Right lung (tissue), 5 donors: Measurements from ENCODE around the gene CDK9. TPM values are rescaled to one million over a fixed set of nuclear protein-coding genes. Genes with fewer than 3 reads are reported as not detected.
"Not testable (repeated sequence)": the region's sequence is repeated elsewhere in the genome, so short reads cannot be mapped to it uniquely, and the experiment has no call there.

Source experiments
- DNase-seq, 2 donors: peaks; one replicate each; pipeline ENCODE4 v3.0.0-alpha.2; 2013
- polyA plus RNA-seq, 5 donors: library from polyadenylated mRNA; unstranded; fragments of 120-200 nt; gene quantifications; one replicate each; pipeline versions ENCODE4 v1.2.1 to v1.2.3, GENCODE V29; 2013; ENCODE audit warnings: inconsistent platforms in 1 of 5, low replicate concordance in 1 of 5; ENCODE audit not compliant: insufficient read length in 5 of 5, insufficient read depth in 1 of 5

The CDK9 gene
- polyA plus RNA-seq, 5 donors: 47.8 to 70.4 (median 62.3) TPM

DNA sequence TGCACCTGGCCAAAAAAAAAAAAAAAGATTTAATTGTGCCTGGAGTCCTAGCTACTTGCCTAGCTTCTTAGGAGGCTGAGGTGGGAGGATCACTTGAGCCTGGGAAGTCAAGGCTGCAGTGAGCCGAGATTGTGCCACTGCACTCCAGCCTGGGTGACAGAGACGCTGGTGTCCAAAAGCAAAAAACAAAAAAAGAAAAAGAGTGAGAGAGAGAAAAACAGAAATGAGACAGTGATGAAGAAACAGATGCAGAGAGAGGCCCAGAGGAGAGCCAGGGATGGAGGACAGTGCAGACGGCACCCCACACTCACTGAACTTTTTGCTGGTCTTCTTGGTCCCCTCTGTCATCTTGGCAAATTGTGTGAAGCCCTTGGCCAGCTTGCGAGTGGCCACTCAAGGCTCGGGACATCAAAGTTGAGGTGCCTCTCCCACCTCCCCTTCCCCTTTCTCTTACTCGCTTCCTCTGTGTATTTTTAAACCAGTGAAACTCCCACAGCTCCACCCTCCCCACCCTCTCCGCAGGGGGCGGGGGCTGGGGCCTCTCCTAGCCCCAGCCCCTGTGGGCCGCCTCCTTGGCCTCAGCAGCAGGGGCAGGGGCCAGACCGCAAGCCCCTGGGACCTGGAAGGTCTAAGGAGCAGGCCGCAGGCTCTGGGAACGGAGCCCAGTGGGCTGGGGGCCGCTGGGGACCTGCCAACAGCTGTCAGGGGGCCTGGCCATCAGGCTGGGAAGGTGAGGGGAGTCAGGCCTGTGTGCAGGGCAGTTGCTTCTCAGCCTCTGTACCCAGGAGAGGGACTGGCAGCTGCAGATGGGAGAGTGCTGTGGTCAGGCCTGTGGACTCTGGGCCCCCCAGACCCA, 7.3 kb upstream of the CDK9 start, which contains the start of gene SH2D3C:
Gene SH2D3C (minus strand): TSS at position 387 of the 856 bp plus-strand sequence. CDS start 39 bp downstream, at position 348.
- DNase-seq: no peak

DNA sequence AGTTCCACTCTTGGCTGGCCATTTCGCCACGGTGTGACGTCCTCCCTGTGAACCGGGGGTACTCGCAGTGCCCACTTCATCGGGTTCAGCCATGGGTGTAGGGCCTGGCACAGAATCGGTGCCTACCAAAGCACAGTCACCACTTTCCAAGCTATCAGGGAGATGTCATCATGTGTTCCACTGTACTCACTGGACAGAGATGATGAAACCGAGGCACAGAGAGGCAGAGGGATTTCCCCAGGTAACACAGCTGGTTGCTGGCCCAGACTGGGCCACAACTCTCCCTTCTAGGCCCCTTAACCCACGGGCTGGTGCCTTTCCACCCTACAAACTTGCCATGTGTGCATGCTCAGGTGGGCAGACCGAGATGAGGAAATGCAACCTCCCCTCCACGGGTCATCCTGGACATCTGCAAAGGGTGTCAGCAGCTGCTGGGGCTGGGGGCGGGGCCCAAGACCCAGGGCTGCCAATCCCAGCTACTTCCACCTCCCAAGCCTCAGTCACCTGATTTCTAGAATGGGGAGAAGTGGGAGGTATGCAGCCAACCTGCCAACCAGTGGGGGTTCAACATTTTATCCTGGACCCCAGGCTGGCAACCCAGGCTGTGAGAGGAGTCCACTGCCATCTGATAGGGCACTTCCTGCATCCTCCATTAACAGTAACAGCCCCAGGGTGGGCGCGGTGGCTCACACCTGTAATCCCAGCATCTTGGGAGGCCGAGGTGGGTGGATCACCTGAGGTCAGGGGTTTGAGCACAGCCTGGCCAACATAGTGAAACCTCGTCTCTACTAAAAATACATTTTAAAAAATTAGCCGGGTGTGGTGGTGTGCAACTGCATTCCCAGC, 6.5 kb upstream of the CDK9 start:
- DNase-seq: no peak

DNA sequence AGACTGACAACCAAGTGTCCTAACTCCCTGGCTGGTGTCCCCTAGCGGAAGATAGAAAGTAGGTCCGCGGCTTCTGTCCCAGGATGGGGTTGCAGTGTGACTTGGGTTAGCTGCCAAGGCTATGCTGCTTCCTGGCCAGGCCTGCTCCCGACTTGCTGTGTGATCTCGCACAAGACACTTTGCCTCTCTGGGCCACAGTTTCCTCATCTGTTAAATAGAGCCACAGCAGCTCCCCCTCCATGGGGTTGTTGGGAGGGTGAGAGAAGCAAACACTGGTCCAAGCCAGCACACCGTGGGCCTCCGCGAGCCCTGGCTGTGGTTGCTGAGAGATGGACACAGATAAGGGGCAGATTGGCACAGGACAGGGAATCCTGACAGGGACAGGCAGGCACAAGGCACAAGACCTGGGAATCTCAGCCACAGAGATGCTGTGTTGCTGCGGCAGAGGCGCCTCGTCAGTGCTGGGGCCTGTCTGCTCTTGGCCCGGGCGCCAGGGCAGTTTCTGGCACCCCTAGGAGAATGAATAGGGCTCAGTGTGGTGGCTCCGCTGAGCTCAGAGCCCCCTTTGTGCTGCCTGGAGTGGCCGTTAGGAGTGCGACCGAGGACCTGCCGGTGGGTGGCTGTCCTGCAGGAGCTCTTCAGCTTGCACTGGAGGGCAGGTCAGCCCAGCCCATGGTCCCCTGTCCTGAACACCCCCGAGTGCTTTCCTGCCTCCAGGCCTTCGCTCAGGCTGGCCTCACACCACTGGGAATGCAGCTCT, 5.5 kb upstream of the CDK9 start:
- DNase-seq: no peak

DNA sequence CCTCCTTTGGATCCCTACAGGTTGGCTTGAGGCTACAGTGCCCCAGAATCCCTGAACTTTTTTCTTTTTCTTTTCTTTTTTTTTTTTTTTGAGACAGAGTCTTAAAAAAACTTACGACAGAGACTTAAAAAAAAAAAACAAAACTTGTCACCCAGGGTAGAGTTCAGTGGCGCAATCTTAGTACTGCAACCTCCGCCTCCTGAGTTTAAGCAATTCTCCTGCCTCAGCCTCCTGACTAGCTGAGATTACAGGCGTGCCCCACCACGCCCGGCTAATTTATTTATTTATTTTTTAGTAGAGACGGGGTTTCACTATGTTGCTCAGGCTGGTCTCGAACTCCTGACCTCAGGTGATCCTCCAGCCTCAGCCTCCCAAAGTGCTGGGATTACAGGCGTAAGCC, 4.9 kb upstream of the CDK9 start:
- not testable (repeated sequence) for DNase-seq

DNA sequence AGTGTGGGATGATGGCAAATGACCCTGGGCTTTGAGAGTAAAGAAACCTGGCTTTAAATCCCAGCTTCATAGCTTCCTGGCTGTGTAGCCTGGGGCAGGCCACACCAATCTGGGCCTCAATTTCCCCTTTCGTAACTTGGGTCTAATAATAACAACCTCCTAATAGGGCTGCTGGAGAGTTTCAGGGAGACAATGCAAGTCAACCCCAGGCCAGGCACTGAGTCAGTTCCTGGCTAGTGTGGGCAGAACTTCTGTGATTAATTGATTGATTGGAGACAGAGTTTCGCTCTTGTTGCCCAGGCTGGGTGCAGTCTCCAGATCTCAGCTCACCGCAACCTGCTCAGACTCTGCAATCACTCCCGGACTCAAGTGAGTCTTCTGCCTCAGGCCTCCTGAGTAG, 4.0 kb upstream of the CDK9 start:
- no peak for DNase-seq

DNA sequence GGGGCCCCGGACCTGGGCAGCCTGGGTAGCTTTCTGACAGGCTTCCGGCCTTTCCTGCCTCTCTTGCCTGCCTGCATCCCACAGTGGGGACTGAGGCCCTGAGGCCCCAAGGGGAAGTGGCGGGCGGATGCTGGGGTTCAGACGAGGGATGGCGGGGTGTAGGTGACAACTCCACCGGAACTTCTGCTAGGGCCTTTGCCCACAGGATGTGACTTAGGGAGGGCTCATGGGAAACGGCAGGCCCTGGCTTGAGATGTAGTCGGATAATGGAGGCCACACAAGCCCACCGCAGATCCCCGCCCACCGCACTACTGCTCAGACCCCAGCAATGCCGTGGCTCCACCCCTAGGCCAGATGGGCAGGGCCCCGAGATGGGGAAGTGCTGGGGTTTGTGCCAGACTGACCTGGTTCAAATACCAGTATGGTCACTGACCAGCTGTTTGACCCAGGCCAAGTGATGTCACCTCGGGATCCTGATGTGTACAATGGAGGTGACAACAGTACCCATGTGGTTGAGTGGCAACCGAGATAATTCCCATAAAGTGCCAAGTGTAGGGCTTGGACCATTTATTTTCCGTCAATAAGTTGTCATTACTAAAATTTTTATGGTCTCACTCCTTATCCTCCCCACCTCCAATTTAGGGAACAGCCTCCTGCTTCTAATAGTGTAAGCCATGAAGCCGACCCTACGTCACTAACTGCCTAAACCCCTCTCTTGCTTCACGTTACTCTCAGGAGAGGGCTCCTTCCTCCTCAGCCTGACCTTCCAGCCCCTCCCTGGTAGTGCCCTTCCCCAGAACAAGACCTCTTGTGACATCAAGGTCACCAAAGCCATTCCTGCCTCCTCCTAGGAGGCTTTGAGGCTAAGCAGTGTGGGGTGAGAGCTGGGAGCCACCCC, 2.5 kb upstream of the CDK9 start:
- DNase-seq: no peak

DNA sequence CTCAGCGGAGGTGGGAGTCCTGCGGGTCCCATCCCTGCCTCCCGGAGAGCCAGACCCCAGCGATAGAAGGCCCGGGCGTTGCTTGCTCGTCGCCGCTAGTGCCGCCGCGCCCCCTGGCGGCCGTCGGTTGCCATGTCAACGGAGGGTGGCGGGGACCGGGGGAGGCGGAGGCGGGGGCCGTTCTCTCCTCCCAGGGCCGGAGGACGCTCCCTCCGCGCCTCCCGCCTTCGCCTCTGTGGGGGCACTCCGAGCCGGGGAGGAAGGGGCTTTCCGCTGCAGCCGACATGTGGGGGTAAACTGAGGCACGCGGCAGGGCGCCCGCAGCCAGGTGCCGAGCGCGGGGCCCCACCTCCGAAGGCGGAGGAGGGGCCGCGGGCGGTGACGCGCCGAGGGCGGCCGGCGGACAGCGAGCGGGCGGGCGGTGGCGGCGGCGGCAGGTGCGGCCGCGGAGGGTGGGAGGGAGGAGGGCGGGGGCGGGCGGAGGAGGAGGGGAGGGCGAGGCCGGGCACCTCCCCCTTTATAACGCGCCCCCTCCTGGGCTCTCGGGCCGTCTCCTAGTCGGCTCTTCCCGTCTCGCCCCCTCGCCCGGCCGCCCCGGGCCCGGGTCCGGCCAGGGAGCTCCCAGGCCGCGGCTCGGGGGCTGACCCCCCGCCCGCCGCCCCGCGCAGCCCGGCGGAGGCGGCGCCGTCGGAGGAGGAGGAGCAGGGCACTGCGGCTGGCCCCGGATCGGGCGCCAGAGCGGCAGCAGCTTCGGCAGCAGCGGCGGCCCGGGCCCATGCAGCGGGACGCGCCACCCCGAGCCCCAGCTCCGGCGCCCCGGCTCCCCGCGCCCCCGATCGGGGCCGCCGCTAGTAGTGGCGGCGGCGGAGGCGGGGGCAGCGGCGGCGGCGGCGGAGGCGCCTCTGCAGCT, 556 bp upstream of the CDK9 start:
- peak; percentile 84 to 88 for DNase-seq

DNA sequence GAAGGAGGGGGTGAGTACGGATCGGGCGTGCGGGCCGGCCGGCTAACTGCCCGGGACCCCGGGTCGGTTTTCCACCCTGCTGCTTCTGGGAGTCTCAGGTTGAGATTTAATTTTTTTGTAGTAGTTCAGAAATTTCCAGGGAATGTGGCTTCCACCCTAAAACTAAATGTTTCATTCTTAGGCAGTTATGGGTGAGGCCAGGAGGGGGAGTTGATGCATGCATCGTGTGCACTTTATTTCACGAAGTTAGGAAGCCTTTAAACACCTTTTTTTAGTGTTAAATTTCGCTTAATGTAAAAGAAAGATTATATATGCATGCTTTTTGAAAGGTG, 905 bp downstream of the CDK9 start:
- no peak for DNase-seq

DNA sequence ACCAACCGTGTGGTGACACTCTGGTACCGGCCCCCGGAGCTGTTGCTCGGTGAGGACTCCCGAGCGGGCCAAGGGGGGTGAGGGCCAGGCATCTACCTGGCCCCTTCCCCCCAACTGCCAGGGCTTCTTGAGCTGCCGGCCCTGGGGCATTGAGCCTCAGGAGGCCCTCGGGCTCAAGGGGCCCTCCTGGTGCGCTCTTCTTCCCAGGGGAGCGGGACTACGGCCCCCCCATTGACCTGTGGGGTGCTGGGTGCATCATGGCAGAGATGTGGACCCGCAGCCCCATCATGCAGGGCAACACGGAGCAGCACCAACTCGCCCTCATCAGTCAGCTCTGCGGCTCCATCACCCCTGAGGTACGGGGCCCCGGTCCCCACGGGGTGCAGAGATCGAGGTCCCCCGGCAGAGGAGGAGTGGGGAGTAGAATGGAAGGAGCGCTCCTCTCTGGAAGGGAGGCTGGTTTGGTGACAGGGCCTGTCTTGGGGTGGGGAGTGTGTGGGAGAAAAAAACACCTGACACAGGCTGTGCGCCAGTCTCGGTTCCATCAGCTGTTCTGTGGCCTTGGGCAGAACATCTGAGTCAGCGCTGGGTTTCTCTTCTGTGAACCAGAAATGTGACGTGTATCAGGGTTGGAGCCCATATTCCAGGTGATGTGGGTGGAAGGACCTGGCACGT, 2.6 kb downstream of the CDK9 start:
- DNase-seq: no peak

DNA sequence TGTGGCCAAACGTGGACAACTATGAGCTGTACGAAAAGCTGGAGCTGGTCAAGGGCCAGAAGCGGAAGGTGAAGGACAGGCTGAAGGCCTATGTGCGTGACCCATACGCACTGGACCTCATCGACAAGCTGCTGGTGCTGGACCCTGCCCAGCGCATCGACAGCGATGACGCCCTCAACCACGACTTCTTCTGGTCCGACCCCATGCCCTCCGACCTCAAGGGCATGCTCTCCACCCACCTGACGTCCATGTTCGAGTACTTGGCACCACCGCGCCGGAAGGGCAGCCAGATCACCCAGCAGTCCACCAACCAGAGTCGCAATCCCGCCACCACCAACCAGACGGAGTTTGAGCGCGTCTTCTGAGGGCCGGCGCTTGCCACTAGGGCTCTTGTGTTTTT, 3.3 kb downstream of the CDK9 start:
- DNase-seq: no peak

DNA sequence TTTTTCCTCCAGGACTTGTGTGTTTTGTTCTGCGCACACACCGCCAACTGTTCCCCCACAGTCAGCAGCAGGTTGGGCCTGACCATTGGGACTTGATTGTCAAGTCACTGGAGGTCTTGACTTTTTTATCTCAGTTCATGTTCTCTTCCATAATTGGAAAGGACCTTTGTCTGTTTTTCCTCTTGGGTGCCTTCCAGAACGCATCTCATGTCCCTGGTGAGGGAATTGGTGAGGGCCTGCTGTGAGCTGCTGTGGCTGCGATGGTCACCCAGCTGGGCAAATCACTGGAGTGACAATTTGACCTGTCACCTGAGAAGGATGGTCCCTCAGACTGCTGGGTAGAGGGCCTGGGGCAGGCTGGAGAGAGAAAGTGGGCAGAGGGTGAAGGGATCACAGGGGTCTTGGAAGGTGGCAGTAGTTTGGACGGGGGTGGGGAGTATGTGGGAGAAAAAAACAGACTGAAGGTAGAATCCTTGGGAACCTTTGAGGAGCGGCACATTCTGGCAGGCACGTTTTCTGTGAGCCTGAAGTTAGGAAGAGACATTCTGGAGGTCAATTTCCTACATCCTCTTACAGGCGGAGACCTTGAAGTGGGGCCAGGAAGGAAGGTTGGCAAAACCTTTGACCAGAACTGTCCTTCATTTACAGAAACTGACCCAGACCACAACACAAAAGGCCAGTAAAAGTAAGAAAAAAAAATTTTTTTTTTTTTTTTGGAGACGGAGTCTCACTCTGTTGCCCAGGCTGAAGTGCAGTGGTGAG, 4.4 kb downstream of the CDK9 start:
- DNase-seq: no peak

DNA sequence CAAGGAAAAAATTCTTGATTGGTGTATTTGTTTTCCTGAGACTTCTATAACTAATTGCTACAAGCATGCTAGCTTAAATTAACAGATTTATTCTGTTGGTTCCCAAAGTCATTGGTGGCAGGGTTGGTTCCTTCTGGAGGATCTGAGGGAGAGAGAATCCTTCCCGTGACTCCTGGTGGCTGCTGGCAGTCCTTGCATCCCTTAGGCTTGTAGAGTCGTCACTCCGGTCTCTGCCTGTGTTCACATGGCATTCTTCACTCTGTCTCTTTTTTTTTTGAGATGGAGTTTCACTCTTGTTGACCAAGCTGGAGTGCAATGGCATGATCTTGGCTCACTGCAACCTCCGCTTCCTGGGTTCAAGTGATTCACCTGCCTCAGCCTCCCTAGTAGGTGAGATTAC, 5.3 kb downstream of the CDK9 start:
- DNase-seq: no peak

DNA sequence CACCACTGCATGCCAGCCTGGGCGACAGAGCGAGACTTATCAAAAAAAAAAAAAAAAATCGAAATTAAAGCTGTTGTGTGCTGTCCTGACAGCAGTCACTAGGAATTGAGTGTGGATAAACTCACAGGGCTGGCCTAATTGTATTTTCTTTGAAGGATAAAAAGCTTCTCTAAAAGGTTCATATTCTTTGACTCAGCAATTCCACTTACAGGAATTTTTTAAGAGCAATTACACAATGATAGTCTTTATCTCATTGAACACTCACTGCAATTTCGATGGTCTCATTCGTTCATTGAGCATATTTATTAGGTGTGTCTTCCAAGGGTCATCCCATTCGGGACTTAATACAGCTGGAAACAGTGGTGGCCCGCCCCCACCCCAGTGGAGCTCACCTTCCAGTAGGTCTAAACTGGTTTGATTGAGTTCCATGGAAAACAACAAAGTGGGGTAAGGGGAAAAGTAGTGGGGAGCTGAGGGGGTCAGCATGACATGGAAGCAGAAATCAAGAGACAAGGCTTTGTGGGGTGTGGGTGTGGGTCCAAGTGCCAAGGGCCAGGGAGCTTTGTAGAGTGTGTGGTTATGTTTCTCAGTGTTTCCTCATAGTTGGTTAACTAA, 6.7 kb downstream of the CDK9 start:
- DNase-seq: no peak

DNA sequence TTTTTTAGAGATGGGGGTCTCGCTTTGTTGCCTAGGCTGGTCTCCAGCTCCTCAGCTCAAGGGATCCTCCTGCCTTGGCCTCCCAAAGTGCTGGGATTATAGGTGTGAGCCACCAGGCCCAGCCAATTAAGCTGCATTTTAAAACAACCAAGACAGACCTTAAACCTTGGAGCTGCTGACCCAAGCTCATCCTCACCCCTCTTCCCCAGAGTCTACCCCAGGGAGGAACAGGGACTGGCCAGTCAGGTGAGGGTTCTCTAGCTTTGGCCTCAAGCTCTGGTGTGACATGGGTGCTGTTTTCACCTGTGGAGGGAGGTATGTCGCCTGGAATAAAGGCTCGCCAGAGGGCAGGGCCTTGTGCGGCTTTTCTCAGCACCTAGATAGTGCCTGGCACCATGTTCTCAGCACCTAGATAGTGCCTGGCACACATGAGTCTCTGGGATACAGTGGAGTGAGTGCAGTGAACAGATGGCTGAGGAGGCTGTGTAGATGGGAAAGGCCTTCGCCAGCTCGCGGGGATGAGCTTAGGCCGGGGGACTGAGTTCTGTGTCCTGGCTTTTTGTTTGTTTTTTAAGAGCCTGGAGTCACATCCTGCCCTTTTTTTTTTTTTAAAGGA, 7.4 kb downstream of the CDK9 start:
- no peak for DNase-seq

DNA sequence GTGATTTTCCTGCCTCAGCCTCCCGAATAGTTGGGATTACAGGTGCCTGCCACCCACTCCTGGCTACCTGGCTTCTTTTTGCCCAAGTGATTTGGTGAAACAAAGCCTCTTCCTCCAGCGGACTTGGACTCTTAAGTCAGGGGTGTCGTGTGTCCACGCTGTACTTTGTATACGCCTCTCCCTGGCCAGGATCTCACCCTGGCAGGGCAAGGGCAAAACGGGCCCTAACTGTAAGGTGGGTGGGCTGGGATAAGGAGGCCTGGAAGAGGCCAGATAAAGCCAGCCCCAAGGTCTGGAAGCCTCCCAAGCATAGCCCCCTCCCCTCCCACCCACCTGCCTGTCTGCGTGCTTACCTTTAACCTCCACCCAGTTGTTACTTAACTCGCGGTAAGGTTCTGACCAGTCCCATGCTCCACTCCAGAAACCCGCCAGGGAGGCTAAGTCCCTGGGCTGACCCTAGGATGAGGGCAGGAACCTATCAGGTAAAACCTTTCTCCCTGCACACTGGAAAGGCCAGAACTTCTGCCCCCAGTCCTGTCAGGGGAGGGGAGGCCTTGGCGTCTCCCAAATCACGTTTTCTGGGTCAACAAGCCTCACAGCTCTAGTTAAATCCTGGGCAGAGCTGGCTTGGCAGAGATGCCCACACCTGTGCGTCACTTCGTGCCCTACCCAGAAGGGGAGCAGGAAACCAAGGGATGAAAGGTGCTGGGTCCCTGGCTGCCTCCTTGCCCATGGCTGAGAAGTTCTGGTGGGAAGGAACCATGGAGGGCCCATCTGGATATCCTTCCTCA, 8.4 kb downstream of the CDK9 start:
- DNase-seq: no peak

DNA sequence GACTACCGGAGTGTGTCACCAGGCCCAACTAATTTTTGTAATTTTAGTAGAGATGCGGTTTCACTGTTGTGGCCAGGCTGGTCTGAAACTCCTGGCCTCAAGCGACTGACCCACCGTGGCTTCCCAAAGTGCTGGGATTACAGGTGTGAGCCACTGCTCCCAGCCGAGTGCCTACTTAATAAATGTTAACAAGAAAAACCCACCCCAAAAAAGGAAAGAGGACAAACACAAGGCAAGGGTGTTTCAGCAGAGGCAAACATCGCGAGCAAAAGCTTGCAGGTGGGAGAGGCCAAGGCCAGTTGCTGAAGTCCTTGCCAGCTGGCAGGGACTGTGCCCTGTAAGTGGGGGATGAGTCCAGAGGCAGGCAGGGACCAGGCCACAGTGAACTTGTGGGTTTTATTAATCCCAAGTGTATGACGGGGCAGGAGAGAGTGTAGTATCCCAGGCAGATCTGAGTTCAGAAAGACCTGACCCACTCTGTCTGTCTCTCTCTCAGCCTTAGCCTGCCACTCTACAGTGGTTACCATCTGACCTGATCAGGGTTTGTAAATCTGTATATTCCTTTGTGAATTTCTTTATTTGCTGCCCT, 10.5 kb downstream of the CDK9 start:
- no peak for DNase-seq
